Hematopoietic multipotent progenitor cell (in vitro differentiated cells): ENCODE measurements around the gene MAP2K4. TPM values are rescaled to one million over a fixed set of nuclear protein-coding genes. Genes with fewer than 3 reads are reported as not detected.
"Not testable (repeated sequence)": the region's sequence is repeated elsewhere in the genome, so short reads cannot be mapped to it uniquely, and the experiment has no call there.

Experiments used
- DNase-seq, 3 donors: peaks; one replicate each; pipeline ENCODE4 v3.0.0-alpha.2; 2011 to 2015; ENCODE audit warnings: low read depth in 2 of 3, low spot score in 2 of 3
- small RNA-seq: library from RNA; depleted of rRNA; stranded (forward); fragments of <200 nt; gene quantifications from one replicate; pipeline ENCODE3, GENCODE V24; 2012
- total RNA-seq: library from RNA; depleted of rRNA; stranded (reverse); fragments of >200 nt; gene quantifications from one replicate; pipeline ENCODE4 v1.2.3, GENCODE V29; 2012

MAP2K4 gene
- total RNA-seq, 1 donor, result 10.0 TPM

- no peak for DNase-seq
Observed at GRCh38 chr17:12136243-12136642, 115.6 kb downstream of the MAP2K4 start.

DNA sequence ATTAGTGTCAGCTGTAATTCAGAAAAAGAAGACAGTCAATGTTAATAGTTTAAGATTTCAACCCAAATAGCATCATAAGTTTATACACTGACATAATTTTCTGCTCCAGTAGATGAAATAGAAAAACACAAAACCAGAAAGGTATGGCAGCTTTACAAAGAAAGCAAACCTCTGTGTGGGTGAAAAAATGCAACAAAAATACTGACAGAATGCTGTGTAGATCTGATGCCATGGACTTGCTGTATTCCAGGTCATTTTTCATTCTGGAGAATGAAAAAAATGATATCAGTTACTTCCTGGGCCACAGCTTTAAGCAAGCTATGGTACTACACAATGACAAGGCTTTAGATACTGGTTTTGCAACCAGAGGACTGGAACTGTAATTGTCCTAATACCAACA lies 116.0 kb downstream of the MAP2K4 start:
- no peak for DNase-seq

DNA sequence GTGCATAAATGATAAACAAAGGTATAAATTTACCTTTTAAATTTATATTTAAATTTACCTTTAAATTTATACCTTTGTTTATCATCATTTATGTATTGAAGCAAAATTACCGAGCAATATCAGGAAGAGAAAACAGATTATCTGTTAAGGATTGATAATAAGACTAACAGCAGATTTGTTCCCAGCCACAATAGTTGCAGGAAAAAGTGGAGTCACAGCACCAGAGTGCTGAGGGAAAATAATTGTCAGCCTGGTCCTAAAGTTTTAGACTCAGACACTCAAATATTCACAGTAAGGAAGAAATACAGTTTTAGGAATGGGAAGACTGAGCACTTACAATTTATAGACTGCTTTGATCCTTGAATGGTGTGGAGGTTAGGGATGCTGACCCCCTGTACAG lies 117.2 kb downstream of the MAP2K4 start:
- DNase-seq, result no peak

DNA sequence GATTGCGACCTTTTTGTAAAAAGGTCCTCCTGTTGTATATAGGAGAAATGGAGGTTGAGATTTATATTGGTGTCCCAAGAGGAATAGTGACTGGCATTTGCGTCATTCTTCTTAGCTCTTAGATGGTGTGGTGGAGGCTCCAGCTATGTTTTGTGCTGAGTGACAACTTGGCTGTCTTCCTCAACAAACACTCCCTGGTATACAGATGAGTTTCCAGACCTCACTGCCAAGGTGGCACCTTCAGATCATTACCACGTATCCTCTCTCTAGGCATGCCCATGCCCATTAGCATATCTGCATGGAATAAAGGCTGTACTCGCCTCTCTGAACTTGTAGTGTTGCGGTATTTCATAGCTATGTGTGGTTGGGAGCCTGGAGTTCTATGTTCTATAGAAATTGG lies 120.0 kb downstream of the MAP2K4 start:
- no peak for DNase-seq

- DNase-seq, result not testable (repeated sequence)
Observed at GRCh38 chr17:12162187-12162586, 141.5 kb downstream of the MAP2K4 start.

DNA sequence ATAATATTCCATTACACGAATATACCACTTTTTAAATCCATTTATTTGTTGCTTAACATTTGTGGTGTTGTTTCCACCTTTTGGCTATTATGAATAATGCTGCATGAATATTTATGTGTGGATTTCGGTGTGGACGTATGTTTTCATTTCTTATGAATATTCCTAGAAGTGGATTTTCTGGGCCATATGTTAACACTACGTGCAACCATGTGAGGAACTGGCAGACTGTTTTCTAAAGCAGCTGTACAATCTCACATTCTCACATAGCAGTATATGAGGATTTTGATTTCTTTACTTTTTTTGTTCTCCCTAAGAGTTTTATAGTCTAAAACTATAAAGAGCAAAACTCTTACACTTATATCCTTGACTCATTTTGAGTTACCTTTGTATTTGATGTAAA lies 143.4 kb downstream of the MAP2K4 start:
- DNase-seq, result no peak

DNA sequence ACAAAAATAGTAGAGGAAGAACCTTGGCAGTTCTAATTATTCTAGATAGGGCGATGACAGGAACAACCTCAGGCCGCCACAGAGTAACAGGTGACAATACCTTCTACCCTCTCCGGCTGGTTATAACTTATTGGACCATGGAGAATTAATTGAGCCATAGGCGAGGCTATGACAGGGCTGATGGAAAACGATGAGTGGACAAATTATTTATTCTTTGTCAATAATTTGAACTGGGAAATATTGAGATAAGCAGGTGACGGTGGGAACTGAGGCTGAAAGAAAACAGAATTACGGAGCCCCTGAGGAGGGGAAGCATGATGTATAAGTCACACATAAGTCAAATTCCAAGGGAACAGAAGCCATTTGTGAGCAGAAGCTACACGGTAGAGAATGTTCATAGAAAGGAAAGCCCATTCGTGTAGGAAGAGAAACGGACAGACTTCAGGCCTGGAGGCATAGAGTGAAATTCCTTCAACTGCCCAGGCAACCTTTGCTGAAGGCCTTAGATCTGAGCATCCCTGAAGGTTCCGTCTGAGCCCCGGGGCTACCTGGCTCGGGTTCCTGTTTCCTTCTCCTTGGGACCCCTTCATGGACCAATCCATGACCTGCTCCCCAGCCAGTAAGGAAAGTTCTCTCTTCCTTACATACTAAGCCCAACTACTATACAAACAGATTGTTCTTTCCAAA lies 158.1 kb downstream of the MAP2K4 start:
- no peak for DNase-seq

GRCh38 chr17:12180644-12181261 lies 160.1 kb downstream of the MAP2K4 start:
- peak in 2 of 3 donors; percentile 11 to 50 for DNase-seq

DNA sequence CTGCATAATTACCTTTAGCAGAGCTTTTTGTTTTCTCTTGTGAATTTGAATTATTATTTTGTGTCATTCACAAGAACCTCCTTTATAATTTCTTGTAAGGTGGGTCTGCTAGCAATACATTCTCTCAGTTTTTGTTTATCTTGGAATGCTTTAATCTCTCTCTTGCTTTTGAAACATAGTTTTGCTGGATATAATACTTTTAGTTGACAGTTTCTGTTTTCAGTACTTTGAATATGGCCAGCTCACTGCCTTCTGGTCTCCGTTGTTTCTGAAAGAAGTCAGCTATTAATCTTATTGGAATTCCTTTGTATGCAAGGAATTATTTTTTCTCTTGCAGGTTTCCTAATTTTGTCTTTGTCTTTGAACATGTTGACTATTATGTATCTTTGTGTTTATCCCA lies 167.0 kb downstream of the MAP2K4 start:
- no peak for DNase-seq

DNA sequence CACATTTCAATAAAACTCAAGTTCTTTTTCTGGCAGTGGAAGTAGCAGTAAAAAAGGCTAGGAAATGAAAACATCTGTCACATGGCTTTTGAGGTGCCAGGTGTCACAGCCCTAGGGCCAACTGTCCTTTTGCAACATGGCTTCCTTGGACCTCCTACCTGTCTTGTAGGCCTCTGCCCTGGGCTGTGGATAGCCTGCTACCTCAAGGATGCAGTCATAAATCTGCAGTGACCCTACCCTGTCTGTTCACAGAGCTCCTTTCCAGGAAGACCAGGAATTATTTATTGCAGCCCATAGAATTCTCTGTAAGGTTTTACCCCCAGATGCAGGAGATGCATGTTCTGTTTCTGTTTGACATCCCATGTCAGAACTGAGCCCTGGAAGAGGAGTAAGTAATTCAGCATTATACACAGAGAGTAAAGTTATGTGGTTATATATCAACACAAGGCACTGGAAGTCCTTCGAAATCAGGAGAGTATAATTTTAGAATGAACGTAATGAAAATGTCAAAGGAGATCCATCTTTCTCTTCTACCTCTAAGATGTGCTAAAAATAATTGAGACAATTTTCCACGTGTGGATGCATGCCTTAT lies 172.6 kb downstream of the MAP2K4 start:
- DNase-seq, result no peak

Small RNAs within 50 kb of the gene (small RNA-seq; reads per million reads assigned to genes)
- gene MIR744 (371 reads per million, percentile 98 among the genes with 10 or more reads in this experiment), gene RNU11-2P (not detected)

Other genes starting within 250 kb of the MAP2K4 start
- 5.4 TPM for gene ZNF18, start 23.4 kb upstream of the MAP2K4 start, total RNA-seq